Panc1 (cell line): ENCODE data around the gene PHF23.

Experiments
- CTCF ChIP-seq: fragments of 450-650 bp; IDR thresholded peaks from 2 replicates; pipeline ENCODE4 v1.5.1; 2017; ENCODE audit warnings: mild to moderate bottlenecking
- REST ChIP-seq, 2 experiments: IDR thresholded peaks; 2 replicates each; pipeline ENCODE4 v1.6.1; 2011 to 2012; ENCODE audit warnings: low read depth in 2 of 2, control low read depth in 1 of 2, low read length in 1 of 2, mild to moderate bottlenecking in 1 of 2, moderate library complexity in 1 of 2; ENCODE audit not compliant: insufficient read depth in 1 of 2

- TF ChIP-seq REST (IDR thresholded peaks at IDR 0.05; ENCODE audit: insufficient read depth in 1 of 2, low read depth in 2 of 2, low read length in 1 of 2) (no peak), CTCF (no peak)
Measured at GRCh38 chr17:7186241-7186640, 53.0 kb downstream of the PHF23 start.
